Stimulated activated CD8-positive, alpha-beta memory T cell treated with anti-CD3 and anti-CD28 coated beads, Interleukin-4, amount 100 ng/mL, for 24 hours (primary cell): ENCODE results near the gene KCTD17.

Experiments used
- DNase-seq: peaks from one replicate; pipeline ENCODE4 v3.0.0-alpha.2; 2020; ENCODE audit warnings: low read depth

Gene KCTD17

DNA sequence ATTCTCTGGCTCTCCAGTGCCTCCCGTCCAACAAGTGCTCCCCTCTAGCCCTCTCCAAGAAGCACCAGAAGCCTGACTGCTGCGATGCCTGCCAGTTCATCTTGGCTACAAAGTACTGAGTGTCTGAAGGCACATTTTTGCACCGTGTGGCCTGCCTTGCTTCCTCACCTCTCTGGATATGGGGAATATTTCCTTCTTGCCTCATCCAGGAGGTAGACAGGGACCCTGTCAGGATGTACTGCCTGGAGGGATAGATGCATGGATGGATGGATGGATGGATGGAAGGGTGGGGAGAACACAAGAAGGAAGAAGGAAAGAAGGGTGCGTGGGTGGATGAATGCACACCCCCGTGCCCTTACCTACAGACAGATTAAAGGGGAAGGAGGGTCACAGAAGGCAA, 27.6 kb downstream of the KCTD17 start:
- DNase-seq = no peak

GRCh38 chr22:37079668-37080171, 28.2 kb downstream of the KCTD17 start:
- DNase-seq = peak; percentile 62

GRCh38 chr22:37080438-37080837, 28.9 kb downstream of the KCTD17 start:
- no peak for DNase-seq

DNA sequence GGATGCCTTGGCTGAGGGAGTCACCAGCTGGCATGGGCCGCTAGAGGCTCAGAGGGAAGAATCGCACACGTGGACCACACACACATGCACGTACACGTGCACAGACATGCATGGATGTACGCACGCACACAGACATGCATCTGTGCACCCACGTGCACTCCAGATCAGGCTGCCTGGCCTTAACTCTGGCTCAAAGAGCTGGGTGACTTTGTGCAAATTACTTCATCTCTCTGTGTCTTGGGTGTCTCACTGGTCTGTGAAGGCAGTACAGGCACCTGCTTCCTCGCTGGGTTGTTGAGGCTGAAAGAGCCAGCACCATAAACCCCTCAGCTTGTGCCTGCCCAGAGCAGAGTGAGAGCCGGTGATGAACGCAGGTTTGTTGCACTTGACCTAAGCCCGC, 29.3 kb downstream of the KCTD17 start:
- DNase-seq = no peak

DNA sequence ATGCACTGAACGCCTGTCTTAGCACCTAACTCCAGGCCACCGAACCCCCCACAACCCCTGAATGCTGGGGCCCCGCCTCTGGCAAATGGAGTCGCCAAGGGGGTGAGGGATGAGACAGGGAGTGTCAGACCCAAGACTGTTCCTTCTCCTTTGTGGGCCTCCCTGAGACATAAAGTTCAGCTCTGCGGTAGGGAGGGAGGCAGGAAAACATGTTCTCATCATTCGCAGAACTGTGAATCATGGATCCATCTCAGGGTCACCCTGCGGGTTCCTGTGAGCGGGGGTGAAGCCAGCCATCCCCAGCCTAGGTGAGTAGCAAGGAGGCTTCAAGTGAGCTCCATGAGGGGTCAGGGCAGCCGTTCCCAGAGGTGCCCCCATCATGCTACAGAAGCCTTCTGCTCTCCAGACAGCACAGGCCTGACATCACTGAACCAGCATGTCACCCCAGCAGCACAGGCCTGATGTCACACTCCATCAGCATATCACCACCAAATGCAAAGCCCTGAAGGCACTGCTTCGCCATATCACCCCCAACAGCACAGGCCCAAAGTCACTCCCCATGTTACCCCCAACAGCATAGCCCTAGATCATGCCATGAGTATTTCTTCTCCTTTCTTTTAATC, 30.8 kb downstream of the KCTD17 start:
- no peak for DNase-seq

GRCh38 chr22:37083914-37084313, 32.4 kb downstream of the KCTD17 start:
- no peak for DNase-seq

DNA sequence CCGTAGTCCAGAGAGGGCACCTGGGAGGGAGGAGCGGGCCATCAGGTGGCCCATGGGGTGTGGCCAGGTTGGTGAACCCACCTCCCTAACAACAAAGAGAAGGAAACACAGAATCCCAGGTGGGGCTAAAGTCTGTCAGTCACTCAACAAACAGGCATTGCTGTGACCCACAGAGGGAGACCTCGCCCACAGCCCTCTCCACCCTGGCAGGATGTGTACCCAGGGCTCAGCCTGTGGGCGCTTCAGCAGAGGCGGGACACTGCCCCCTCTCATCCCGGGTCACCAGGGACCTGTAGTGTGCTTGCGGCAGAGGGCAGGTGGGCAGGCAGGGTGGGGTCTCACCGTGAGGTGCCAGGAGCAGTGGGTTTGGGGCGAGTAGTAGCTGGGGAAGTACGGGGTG, 32.8 kb downstream of the KCTD17 start:
- DNase-seq = no peak

- no peak for DNase-seq
These were observed 34.6 kb downstream of the KCTD17 start for GRCh38 chr22:37086184-37086583.

DNA sequence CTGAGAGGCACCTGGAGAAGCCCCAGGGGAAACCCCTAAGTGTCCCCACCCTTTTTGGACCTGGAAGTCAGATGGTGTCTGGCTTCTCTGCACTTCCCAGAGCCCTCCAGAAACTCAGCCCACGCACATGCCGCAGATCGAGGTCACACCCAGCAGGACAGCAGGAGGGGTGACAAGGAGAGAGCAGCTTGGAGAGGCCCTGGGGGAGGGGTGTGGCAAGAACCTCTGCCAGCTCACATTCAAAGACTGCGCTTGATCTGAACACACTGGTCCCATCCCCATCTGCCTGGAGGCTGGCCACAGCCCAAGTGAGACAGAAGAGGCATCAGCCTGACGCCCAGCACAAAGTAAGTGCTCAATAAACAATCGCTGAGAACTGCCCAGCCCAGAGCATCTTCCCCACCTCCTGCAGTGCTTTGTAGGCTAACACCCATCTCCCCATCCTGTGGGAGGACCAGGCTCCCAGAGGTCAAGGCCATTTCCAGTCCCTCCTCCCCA, 36.6 kb downstream of the KCTD17 start:
- DNase-seq = no peak

DNA sequence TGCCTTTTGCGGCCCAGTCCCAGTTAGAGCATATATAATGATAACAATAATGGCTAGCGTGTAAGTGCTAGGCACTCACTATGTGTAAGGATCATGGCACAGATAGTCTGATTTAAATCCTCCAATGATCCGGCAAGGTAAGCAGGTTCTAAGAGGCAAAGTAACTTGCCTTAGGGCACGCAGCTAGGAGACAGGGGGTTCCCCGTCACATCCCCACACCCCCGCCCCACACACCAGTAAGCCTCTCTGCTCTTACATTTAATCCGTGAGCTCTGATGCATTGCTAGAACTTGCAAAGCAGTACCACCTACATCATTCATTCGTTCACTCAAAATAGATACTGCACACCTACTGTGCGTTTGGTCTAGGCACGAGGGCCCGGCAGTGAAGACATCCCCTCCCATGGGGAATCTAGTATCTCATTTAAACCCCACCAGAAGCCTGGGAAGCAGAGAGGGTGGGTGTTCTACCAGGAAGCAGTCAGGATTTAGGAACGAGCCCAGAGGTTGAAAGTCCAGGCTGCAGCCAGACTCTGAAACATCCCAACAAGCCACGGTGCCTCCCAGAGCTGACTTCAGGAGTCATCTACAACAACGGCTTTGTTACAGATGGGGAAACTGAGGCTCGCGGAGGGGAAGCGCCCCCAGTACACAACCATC, 37.3 kb downstream of the KCTD17 start:
- no peak for DNase-seq

- no peak for DNase-seq
These were observed 37.9 kb downstream of the KCTD17 start for GRCh38 chr22:37089434-37089833.

DNA sequence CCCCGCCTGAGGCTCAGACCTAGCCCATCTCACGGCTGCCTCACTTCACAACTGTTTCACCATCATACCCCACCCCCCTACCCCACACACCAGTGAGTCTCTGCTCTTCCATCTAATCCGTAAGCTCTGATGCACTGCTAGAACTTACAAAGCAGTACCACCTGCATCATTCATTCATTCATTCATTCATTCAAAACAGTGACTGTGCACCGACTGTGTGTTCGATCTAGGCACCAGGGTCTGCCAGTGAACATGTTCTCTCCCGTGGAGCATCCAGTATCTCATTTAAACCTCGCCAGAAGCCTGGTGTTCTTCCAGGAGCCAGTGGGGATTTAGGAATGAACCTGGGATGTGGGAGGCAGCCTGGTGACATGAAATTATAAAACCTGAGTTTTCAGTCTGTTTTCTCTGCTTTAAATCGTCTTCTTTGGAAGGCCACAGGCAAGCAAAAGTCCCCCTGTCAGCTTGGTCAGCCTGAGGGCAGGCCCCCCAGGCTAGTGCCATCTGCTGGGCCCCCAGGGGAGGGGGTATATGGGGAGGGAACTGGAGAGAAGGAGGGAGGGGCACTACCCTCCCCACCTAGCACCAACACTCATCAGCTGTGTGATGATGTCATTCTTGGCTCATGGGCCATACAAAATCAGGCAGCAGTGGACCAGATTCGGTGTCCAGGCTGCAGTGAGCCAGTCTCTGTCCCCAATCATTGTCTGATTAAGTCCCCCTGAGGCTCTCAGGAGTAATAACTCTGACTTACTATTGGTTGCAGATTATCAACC, 39.6 kb downstream of the KCTD17 start:
- DNase-seq = no peak

DNA sequence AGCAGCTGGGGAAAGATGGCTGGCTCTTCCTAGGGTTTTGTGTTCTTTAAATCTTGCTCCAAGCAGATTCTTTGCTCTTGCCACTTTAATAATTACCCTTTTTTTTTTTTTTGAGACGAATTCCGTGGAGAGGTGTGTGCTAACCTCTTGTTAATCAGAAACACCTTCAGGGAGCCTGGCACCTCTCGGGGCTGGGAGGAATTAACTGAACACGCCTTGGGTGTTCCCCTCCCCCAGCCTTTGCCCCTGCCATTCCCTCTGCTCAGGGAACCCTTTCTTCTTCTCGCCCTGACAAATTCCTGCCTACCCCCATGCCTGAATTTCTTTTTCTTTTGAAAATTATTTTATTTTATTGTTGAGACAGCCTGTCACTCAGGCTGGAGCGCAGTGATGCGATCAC, 40.5 kb downstream of the KCTD17 start:
- no peak for DNase-seq

DNA sequence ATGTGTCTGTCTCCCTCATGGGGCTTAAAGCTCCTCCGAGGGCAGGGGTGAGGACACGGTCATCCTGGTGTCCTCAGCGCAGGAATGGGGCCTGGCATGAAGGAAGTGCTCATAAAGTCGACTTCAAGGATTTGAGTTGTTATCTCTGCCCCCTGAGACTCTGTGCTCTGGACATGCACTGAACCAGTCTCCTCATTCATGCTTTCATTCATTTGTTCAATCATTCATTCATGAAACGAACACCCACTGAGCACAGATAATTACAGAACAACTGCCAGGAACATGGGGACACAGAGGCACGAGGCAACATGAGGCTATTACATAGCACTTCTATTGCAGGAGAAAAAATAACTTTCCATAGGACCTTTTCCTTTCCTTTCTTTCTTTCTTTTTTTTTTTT, 41.5 kb downstream of the KCTD17 start:
- no peak for DNase-seq

DNA sequence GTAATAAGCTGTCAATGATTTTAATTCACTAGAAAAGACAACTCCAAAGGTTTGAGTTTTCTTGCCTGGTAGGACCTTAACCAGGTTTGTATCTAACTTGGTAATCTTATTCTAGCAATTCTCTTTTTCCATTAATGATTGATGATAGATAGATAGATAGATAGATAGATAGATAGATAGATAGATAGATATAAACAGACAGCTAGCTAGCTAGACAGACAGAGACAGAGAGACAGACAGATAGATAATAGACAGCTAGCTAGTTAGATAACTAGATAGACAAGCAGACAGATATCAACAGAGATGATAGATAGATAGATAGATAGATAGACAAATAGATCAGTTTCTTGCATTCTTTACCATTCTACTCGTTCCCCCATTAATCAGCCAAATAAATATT, 42.7 kb downstream of the KCTD17 start:
- DNase-seq = no peak

- peak; percentile 49 for DNase-seq
These were observed 43.6 kb downstream of the KCTD17 start for GRCh38 chr22:37095113-37095512.

GRCh38 chr22:37097346-37097745, 45.8 kb downstream of the KCTD17 start:
- DNase-seq = no peak

DNA sequence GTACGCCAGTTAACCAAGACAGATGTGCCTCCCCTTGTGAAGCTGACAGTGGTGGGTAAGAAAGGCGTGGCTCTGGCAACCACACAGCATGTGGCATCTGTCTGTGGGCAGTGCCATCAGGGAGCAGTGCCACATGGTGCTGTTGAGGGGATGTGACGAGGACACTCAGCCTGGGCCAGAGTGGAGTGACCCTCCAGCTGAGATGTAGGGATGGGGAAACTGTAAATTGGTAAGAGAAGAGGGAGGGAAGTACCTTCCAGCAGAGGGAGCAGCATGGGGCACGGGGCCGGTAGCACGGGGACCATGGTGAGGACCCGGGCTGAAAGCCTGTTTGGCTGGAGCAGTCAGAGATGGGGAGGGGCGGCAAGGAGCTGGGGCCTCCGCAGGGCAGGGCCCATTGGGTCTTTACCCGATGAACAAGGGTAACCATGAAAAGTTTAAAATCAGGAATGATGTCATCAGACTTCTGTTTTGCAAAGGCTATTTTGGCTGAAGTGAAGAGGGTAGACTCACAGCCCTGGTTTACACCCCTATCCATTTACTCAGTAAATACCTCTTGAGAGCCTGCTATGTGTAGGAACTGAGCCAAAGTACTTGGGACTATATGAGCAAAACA, 47.5 kb downstream of the KCTD17 start:
- no peak for DNase-seq

- DNase-seq = no peak
These were observed 49.1 kb downstream of the KCTD17 start for GRCh38 chr22:37100589-37101127.

- DNase-seq = no peak
These were observed 49.9 kb downstream of the KCTD17 start for GRCh38 chr22:37101311-37102066.

DNA sequence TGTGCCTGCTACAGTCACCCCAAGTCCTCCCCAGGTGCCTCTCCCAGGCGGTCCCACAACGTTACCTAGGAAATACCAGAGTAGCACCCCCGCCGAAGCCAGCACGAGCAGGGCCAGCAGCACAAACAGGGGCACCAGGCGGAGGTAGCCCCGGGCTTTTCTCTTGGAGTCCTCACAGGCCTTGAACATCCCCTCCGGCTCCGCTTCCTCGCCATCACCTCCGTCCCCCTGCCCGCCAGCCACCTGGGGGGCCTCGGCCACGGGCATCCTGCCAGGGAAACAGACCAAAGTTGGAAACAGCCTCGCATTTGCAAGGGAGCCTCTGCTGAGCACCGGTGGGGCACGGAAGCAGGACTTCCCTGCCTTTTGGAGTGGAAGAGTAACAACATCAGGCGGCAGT, 51.6 kb downstream of the KCTD17 start:
- no peak for DNase-seq
